Stimulated activated CD4-positive, alpha-beta T cell treated with anti-CD3 and anti-CD28 coated beads, Interleukin-15, amount 100 ng/mL, for 1 hour (primary cell): Measurements from ENCODE around the gene MCM5.
"Not testable (repeated sequence)": the region's sequence is repeated elsewhere in the genome, so short reads cannot be mapped to it uniquely, and the experiment has no call there.

Source experiments
- DNase-seq, 2 donors: peaks; one replicate each; pipeline ENCODE4 v3.0.0-alpha.2; 2020; ENCODE audit warnings: low read depth in 1 of 2, low spot score in 1 of 2

MCM5 gene

DNA sequence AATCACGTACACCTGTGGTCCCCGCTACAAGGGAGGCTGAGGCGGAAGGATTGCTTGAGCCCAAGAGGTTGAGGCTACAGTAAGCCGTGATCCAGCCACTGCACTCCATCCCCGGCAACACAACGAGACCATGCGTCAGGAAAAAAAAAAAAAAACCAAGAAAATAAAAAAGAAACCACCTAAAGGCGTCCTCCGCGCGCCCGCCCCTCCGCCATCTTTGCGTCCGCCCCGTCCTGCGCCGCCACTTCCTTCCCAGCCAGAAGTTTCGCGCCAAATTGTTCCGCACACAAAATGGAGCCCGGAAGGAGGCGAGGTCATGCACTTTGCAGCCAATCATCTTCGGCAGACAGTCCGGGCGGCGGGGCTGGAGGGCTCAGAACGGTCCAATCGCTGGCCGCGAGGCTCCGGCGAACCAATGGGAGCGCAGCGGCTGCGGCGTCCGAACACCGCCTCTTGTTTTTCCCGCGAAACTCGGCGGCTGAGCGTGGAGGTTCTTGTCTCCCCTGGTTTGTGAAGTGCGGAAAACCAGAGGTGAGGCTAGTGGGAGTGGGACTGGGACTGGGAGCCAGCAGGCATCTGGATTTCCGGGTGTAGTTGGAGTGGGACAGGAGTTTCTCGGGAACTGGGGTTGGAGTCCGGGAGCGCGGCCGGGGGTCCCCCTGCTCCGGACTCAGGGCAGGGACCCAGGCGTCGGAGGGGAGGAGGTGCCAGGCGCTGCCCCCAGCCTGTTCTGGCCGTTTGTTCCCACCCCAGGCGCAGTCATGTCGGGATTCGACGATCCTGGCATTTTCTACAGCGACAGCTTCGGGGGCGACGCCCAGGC lies at the start of gene MCM5:
TSS of gene MCM5 (plus strand) at position 463 of the 823 bp plus-strand sequence. CDS start at position 762, 299 bp downstream.
- peak; percentile 90 to 93 for DNase-seq

DNA sequence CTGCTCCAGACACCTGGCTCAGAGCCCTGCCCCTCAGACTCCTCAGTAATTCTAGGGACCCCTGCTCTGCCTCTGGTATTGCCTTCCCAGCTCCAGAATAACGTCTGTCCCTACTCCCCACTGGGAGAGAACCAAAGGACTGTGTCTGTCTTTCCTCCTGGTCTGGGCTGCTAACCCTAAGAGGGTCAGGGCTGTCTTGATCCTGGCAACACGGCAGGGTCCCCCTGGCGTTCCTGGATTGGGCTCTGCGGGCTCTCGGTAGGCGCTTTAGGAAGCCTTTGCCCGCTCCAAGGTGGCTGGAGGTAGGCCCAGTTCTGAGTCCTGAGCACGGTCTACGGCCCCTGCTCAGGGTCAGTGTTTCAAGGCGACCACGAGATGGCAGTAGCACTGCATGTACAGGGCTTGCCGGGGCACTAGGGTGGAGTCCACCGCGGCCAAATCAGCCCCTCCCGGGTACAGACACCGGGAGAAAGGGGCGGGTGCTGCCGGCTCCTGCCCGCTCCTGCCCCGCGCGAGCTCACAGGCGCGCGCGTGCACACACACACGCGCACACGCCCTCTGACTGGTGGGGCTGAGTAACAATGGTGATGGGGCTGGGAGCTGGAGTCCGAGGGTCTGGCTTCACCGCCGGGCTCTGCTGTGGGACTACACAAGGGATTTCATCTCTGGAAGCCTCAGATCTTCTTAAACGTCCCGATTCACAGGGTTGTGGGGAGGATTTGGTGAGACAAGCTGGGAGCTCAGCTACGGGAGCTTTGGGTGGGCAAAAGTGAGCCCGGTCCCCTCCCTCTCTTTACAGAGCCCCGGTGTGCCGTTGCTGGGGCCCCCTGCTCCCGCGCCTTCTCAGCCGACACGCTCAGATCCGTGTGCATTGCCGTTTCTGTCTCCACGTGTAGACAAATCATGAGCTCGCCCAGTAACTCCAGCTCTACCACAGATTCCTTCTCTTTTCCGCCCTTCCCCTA lies 49.1 kb upstream of the MCM5 start:
- DNase-seq = peak; percentile 67 to 73

DNA sequence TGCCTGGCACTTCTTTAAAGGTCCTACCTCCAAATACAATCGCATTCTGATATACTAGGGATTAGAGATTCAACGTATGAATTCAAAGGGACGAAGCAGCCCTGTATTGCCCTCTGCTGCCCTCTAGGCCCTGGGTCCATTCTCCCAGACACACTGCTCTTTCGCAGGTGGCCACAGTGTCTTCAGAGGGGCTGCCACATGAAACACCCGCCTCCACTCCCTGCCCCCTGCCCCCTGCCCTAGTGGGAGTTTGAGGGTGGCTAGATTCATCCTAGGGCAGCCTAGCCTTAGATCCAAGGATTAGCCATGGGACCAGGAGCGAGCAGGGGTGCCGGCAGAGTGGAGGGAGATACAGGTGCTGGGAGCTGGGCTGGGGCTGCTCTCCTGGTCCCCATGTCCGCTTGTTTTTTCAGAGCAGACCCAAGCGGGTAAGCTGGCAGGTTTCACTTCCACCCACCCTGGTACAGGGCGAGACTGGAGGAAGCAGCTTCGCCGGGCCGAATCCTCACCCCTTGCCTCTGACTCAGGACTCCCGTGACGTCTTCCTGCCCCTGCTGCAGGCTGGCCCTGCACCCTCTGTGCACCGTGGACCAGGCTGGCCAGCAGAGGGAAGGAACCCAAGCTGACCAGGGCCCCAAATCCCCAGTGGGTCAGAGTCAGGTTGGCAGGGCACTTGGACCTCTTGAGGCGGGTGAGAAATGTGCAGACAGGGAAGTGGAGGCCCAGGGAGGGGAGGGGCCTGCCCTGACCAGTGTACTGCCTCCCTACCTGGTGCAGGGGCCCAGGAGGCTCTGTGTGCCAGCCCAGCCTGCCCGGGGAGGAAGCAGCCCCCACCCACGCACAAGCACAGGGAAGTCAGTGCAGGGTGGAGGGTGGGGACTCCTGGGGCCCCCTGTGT lies 47.5 kb upstream of the MCM5 start:
- DNase-seq = no peak

DNA sequence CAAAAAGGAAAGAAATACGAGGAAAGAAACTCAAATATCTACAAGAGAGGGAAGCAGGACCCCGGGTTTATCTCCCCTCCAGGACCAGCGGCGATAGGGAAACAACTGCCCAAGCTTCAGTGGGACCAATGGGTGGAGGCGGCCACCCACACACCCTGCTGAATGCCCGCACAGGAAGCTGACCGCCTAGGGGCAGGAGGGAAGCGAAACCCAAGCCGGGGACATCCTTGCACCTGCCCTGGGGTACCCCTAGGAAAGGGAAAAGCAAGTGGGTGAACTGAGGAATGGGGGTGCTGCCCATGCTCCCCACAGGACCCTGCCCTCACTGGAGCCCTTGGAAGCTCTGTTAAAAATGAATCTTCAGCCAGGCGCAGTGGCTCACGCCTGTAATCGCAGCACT lies 46.6 kb upstream of the MCM5 start:
- no peak for DNase-seq

DNA sequence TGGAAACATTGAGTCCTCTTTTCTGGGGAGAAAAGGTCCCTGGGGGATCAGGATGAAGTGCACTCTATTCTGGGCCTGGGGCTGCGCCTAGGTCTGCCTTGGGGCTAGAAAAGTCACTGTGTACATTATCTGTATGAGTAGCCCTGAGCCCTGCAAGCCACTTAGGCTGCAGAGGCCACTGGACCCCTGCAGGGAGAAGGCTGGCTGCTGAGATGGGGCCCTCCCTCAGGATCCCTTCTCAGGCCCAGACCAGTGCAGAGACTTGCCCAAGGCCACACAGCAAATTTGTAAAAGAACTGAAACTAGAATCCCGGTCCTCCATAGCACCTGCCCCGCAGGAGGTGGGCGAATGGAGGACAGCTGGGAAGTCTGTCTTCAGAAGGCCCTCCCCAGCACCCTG lies 45.9 kb upstream of the MCM5 start:
- DNase-seq = no peak

DNA sequence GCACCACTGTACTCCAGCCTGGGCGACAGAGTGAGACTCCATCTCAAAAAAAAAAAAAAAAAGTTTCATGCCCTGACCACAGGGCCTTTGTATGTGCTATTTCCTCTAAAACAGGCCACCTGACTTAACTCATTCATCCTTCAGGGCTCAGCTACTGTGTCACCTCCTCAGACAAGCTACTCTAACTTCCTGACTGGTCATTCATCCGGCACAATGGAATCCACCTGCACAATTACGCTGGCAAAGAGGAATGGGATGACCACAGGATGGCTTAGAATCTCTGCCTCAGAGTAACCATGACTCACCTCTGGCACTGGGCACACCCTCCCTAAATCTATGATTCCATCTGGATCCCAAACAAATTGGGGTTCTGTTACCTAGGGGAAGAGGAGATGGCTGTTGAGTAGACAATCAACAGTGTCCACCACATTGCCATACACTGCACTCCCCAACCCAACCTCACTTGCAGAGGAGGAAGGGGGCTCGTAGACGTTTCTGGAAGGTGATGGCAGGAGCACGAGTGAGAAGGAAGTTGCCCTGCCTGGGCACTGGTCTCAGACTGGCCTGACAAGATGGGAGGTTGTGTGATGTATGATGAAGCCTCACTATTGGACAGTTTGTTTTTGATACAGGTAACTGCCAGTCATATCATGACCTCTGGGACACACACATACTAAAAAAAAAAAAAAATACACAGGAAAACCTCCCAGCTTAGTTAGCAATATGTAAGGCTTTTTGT lies 41.9 kb upstream of the MCM5 start:
- no peak for DNase-seq

DNA sequence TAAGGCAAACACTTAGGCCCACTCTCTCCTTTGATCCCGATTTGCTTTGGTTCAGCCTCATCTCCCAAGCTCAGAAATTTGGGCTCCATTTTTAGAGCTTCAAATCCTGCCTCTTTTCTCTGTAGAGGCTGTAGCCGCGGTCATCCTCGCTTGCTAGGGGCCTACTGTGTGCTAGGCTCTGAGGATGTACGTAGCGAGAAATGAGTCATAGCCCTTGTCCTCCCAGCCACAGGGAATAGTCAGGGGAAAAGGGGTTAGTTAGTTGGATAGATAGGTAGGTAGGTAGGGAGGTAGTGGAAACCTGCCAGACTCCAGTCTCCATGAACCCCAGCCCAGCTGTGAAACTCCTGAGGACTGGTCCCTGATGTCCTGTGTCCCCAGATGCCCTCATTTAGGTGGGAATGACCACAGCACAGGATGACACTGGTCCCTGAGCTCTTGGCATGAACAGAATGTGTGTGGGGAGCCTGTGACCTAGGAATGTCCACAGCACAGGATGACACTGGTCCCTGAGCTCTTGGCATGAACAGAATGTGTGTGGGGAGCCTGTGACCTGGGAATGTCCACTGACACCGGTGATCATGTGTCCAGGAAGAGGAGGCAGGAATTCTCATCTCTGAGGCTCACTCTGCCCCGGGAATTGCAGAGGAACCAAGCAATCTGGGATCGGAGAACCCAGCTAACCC lies 40.4 kb upstream of the MCM5 start:
- no peak for DNase-seq

DNA sequence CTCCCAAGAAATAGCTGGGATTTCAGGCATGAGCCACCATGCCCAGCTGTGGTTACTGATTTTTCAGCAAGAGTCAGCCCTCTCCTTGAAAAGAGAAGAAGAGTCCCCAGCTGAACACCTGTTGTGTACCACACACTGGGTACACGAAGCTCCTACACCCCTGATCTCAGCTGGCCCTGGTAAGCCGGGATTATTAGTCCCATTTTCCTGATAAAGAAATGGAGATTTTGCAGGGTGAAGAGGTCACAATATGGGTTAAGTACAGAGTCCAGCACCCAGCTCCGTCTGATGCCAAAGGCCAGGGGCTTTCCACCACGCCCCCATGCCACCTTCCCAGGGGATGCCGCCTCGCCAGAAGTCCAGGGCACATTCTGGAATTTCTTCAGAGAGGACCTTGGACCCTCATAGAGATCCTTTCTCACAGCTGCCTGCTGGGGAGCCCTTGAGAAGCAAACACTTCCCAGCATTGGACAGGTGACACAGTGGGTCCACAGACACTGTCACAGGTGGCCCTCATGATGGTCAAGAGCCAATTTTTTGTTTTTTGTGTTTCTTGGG lies 38.9 kb upstream of the MCM5 start:
- no peak for DNase-seq

DNA sequence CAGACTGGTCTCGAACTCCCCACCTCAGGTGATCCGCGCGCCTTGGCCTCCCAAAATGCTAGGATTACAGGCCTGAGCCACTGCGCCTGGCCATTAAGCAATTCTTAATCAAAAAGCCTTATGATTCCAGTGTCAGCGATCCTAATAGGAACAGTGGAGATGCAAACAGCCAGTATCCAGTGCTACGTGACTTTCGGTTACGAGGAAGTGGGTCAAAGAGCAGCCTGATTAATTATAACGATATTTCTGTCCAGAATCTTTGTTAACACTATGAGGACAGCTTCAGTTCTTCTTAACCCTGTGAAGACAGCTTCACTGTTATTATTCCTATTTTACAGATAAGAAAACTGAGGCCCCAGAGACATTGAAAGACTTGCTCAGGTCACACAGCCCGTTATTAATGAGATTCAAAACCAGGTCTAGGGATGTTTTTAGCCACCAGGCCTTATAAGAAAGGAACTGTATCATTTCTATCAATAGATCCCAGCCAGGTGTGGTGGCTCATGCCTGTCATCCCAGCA lies 36.3 kb upstream of the MCM5 start:
- no peak for DNase-seq

DNA sequence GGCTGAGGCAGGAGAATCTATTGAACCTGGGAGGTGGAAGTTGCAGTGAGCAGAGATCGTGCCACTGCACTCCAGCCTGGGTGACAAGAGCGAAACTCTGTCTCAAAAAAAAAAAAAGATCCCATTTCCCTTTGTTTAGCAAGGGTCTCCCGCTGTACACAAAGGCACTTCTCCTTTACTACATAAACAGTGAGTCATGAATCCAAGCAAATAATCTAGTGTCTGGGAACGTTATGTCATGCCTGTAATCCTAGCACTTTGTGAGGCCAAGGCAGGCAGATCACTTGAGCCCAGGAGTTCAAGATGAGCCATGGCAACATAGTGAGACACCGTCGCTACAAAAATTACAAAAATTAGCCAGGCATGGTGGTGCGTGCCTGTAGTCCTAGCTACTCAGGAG lies 35.7 kb upstream of the MCM5 start:
- not testable (repeated sequence) for DNase-seq

DNA sequence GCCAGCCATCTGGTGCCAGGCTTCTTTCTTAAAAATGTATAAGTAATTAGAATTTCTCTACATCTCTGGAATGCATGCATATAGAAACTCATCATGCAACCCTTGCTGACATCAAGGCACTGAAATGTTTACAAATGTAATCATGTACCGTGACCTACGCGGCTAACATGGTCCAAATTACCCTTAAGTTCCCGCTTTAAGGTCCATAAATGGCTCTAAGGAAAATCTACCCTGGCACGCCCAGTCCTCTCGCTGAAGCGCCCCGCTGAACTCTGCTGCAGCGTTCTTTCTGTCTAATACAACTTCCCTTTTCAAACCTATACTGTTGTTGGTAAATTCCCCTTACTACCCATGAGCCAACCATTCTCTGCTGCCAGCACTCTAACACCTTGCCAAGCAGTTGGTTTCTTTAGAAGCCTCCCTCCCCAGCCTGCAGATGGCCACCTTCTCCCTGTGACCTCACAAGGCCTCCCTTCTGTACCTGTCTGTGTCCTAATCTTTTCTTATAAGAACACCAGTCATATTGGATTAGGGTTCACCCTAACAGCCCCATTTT lies 32.5 kb upstream of the MCM5 start:
- DNase-seq = no peak

DNA sequence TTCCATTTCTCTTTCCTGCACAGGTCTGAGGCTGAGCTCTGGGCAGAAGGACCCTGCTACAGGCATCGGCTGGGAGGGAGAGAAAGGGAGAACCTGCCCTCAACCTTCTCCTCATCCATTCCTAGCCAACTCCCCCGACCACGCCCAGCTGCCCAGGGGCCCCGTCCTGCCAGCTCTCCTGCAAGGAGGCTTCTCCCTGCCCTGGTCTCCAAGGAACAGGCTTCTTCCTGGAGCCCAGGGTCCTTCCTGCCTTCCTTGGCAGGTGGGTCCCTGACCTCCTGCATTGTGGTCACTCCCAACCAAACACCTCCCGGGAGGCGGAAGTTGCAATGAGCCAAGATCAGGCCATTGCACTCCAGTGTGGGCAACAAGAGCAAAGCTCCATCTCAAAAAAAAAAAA lies 31.6 kb upstream of the MCM5 start:
- no peak for DNase-seq

DNA sequence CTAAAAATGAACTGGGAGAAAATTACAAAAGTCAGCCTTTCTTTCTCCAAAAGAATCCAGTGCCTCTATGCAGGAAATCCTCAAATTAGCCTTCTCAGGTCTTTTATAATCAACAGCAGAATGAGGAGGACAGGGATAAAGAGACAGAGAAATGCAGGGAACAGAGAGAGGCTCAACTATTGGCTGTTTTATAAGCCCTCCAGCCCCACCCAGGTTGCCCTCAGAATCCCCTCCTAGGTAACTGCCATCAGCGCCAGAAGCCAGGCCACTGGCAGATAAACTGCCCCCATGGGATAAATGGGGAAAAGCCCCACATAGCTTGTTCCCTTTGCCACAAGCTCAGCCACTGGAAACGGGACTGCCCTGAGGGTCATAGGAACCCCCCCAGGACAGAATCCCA lies 29.9 kb upstream of the MCM5 start:
- DNase-seq = no peak

DNA sequence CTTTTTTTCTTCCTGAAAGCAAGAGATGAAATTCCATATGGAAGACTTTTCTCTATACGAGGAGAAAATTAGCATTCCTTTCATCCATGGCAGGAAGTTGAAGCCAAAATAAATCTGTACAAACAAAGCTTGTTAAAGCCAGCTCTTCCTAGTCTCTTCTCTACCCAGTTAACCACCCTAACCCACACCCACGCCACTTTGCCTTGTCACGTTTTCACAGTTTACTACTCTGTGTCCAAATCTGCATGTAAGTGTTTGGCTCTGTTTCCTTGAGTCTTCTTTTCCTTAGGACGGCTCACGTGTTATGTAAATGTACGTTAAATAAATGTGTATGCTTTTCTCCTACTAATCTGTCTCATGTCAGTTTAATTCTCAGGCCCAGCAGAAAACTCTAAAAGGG lies 26.2 kb upstream of the MCM5 start:
- DNase-seq = no peak

DNA sequence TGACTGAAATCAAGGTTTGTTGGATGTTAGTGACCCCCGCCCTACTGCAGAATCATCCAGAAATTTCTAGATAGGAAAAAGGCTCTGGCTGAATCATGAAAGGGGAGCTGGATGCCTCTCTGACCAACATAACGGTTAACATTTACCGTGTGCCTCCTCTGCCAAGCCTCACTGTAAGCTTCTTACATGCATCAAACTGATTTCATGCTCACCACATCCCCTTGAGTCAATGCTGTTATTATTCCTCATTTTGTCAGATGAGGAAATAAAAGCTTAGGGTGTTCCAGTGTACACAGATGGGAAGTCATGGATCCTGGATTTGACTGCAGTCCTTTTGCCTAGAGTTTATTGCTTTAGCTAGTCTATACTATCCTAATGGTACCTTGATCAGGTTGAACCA lies 24.9 kb upstream of the MCM5 start:
- no peak for DNase-seq

DNA sequence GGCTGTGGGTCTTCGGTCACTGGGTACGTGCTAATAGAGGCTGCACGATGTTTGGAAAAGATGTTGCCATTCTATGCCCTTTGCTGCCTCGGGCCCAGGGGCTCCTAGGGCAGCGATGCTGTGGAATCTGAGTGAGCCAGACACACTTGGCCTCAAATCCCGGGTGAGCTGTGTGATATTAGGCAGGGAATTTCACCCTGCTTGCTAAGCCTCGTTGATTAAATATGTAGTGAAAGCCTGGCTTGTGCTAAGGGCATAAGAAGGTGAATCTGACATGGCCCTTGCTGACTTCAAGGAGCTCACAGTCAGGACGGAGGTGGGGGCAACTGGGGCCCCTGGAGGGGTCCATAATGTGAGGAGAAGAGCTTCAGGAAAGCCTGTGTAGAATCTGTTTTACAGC lies 24.4 kb upstream of the MCM5 start:
- no peak for DNase-seq

DNA sequence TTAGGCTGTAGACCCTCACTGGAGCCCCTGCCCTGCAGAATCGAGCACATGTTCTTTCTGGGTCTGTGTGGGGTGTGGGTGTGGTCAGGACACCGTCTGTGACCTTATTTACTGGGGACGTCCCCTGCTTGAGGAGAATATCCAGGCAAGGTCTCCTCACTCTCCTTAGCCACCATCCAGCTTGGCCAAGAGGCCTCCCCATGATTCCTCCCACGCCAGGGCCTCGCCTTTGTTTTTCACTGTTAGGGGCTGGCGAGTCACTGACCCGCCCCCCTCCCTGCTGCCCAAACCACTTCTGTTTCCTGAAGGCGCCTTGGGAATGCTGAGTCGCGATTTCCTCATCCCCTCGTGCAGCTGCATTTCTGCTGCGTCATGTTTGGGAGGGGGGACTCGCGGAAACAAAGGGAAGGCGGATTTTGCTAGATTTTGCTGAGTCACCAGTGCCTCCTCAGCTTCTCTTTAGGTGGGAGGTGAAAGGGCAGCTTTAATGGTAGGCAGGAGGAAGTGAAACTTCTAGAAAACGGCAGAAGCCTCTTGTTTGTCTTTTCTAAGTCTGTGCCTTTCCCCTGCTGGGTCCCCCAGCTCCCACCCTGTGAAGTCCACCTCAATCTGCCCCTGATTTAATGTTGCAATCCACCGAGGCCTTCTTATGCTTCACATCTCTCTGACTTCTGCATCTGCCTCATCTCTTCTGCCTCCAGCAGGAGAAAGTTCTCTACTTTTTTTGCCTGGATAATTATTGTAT lies 23.0 kb upstream of the MCM5 start:
- DNase-seq = no peak

DNA sequence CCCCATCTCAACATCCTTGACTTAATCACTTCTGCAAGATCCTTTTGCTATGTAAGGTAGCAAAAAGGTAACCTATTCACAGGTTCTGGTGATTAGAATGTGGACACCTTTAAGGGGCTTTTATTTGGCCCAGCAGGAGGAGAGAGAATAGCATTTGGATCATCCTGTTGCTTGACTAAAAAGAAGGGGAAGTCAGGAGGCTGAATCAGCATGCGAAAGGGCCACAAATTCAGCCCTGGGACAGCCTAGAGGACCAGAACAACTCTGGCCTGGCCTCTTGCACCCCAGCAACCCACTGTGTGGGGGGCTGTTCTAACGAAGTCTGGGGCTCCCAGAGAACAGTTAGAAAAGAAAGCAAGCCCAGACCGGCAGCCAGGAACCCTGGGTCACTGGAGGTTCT lies 22.2 kb upstream of the MCM5 start:
- no peak for DNase-seq
